Upper lobe of right lung (tissue), 1 donor: ENCODE data around the gene OTOA. TPM values are rescaled to one million over a fixed set of nuclear protein-coding genes. Genes with fewer than 3 reads are reported as not detected.

ENCODE experiments used
- ATAC-seq: fragments of 200-7000 bp; cut with Tn5 transposase; one replicate; pipeline ENCODE4 v1.9.1; 2020; ENCODE audit warnings: mild to moderate bottlenecking, moderate library complexity
- DNase-seq: peaks from one replicate; pipeline ENCODE4 v3.0.0-alpha.2; 2020
- H3K27ac ChIP-seq: fragments of 200-600 bp; one replicate; pipeline ENCODE4 v1.8.0; 2022
- H3K27me3 ChIP-seq: fragments of 200-600 bp; one replicate; pipeline ENCODE4 v1.8.0; 2022; ENCODE audit warnings: mild to moderate bottlenecking
- H3K36me3 ChIP-seq: fragments of 200-600 bp; one replicate; pipeline ENCODE4 v1.8.0; 2022
- H3K4me1 ChIP-seq: fragments of 200-600 bp; one replicate; pipeline ENCODE4 v1.8.0; 2022
- H3K4me3 ChIP-seq: fragments of 200-600 bp; one replicate; pipeline ENCODE4 v1.8.0; 2022; ENCODE audit warnings: mild to moderate bottlenecking
- H3K9me3 ChIP-seq: fragments of 200-600 bp; one replicate; pipeline ENCODE4 v1.8.0; 2022
- intact Hi-C: fragments of 100-400 bp; cut with DNase I; formaldehyde crosslinking; loops from one replicate; pipeline ENCODE4 v1.11.0; 2022
- total RNA-seq: library from RNA; stranded (reverse); fragmentation: NEBNext Ultra II Directional; extraction: Animal tissue kit (Norgen Biotek cat#: 25700); gene quantifications from one replicate; pipeline ENCODE4 v1.2.1, GENCODE V29; 2021
- TF ChIP-seq, protein P1 (sequence below): fragments of 200-600 bp; IDR thresholded peaks from one replicate; pipeline ENCODE4 v1.8.0; 2022; ENCODE audit warnings: antibody characterized with exemption
- donor health status: DM: no; HTN: yes; CAD: no; lungs with severe emphysema.

OTOA gene
- total RNA-seq, 1 donor from 2014 or later, result 0.90 TPM

DNA sequence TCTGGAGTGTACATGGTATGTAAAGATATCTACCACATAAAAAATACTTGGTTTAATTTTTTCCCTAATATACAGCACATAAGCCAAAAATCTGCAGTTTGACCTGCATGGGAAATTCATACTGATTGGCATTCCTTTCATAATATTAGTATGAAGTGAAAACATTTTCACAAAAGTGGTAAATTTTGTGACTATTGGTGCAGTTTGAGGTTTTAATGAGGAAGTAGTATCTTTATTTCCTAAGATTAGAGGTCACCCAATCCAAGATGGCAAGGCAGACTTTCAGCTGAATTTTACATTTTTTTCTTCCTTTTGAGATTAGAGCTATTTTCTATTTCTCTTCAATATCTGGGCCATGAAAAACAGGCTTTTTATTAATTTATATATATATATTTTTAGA lies 43.2 kb upstream of the OTOA start:
- Histone ChIP-seq H3K9me3 (no peaks in the 10 kb centered on the region), H3K4me1 (no peaks in the 10 kb centered on the region), H3K27me3 (no peaks in the 10 kb centered on the region), H3K36me3 (peaks cover 32% of the 10 kb centered on the region), H3K27ac (no peak overlapping the region), H3K4me3 (no peak overlapping the region)
- DNase-seq (no peak), ATAC-seq (no peak)
- TF ChIP-seq, protein P1, sequence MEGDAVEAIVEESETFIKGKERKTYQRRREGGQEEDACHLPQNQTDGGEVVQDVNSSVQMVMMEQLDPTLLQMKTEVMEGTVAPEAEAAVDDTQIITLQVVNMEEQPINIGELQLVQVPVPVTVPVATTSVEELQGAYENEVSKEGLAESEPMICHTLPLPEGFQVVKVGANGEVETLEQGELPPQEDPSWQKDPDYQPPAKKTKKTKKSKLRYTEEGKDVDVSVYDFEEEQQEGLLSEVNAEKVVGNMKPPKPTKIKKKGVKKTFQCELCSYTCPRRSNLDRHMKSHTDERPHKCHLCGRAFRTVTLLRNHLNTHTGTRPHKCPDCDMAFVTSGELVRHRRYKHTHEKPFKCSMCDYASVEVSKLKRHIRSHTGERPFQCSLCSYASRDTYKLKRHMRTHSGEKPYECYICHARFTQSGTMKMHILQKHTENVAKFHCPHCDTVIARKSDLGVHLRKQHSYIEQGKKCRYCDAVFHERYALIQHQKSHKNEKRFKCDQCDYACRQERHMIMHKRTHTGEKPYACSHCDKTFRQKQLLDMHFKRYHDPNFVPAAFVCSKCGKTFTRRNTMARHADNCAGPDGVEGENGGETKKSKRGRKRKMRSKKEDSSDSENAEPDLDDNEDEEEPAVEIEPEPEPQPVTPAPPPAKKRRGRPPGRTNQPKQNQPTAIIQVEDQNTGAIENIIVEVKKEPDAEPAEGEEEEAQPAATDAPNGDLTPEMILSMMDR, result no peak
- intact Hi-C loops, result no loop called here

DNA sequence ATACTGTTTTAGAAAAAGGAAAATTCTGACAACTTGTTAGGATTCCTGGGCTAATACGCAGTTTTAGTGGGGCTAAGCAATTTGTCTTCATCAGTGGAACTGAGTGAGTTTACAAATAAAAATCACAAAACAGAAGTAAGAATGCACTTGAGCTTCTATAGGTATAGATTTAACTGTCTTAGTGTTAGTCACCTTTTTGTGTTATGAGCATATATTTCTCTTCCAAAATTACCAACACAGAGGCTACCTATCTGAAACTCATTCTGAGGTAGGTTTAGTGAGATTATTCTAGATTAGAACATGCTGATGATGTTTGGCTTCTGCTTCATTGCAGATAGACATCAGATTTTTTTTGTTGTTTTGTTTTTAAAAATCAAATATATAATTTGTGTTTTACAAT lies 41.2 kb upstream of the OTOA start:
- TF ChIP-seq, protein P1, result no peak
- H3K27ac ChIP-seq, result no peak overlapping the region
- no peak overlapping the region for H3K4me3 ChIP-seq
- DNase-seq, result no peak
- H3K36me3 ChIP-seq, result peaks cover 39% of the 10 kb centered on the region
- ATAC-seq, result no peak
- H3K4me1 ChIP-seq, result peaks cover 5% of the 10 kb centered on the region
- H3K9me3 ChIP-seq, result no peaks in the 10 kb centered on the region
- intact Hi-C loops, result no loop called here
- H3K27me3 ChIP-seq, result no peaks in the 10 kb centered on the region

DNA sequence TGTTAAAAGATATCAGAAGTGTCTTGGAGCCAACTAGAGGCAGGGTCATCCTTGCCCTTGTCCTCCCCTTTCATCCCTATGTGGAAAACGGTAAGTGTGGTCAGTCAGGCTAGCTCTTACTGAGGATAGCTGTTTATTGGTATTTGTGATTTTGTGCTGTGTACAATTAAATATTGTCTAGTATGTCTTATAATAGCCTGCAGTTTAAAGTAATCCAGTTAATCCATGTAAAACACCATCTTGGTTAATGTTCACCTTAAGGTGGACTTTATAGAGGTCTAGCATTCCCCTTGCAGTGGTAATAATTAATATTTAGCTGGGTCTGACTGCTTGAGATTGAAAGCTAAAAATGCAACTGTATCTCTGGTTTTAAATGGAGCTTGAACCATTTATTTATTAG lies 38.7 kb upstream of the OTOA start:
- Histone ChIP-seq H3K27me3 (no peaks in the 10 kb centered on the region), H3K36me3 (peaks cover 39% of the 10 kb centered on the region), H3K27ac (no peak overlapping the region), H3K4me1 (peaks cover 5% of the 10 kb centered on the region), H3K4me3 (no peak overlapping the region), H3K9me3 (no peaks in the 10 kb centered on the region)
- DNase-seq, result no peak
- intact Hi-C loops, result no loop called here
- TF ChIP-seq, protein P1, result no peak
- no peak for ATAC-seq

DNA sequence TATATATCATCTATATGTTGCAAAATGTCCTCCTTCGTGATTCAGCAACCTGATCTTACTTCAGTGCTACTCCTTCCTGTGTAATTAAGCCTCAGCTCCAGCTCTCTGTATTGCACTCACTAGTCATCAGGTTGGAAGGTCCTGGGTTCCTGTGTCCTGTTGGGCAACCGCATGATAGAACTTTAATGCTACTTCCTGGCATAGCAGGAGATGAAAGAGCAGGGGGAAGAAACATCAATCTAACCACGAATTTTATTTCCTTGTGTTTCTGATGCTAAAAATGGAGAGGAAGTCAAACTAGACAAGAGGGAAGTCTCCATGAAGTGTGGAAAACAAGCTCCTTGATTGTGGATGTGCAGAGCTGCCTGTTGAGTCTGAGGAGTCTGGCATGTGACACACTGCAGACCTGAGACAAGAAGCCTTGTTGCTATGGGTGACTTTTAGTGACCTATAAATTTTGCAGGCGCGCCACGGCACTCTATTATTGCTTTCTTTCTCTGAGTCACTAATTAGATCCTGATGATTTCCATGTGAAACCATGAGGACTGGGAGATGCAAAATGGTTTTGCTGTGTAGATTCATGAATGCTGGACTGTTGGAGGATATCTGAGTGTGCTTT lies 37.0 kb upstream of the OTOA start:
- peak overlapping the region; percentile 3 for H3K27ac ChIP-seq
- ATAC-seq, result peak; percentile 71

DNA sequence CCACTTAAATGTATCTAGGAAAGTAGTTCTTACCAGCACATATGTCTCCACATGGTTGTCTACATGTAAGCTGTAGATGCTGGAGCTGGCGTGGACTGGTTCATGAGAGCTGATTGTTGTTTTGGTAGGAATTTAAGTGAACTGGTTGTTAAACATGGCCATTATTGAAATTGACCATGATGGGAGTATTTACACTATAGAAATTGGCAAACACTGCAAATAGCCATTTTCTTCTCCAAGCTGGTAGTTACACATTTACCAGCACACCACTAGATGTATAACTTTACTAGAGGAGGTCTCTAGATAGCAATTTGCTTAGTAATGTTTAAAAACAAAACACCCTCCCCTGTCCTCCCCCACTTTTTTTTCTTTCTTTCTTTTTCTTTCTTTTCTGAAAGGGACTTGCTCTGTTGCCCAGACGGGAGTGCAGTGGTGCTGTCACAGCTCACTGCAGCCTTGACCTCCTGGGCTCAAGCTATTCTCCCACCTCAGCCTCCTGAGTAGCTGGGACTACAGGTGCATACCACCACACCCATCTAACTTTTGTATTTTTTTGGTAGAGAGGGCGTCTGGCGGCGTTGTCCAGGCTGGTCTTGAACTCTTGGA lies 35.5 kb upstream of the OTOA start:
- Histone ChIP-seq H3K27me3 (no peaks in the 10 kb centered on the region), H3K4me3 (no peak overlapping the region), H3K4me1 (peaks cover 19% of the 10 kb centered on the region), H3K9me3 (no peaks in the 10 kb centered on the region), H3K36me3 (peaks cover 38% of the 10 kb centered on the region), H3K27ac (no peak overlapping the region)
- TF ChIP-seq, protein P1, result no peak
- no peak for ATAC-seq
- DNase-seq, result no peak
- intact Hi-C loops, result no loop called here

More for the DNA sequence above, 37.0 kb upstream of the OTOA start:
- Histone ChIP-seq H3K4me3 (no peak overlapping the region), H3K4me1 (peaks cover 17% of the 10 kb centered on the region), H3K36me3 (peaks cover 39% of the 10 kb centered on the region), H3K9me3 (no peaks in the 10 kb centered on the region), H3K27me3 (no peaks in the 10 kb centered on the region)
- intact Hi-C loops, result no loop called here
- TF ChIP-seq, protein P1, result no peak
- no peak for DNase-seq
